Activated naive CD8-positive, alpha-beta T cell treated with anti-CD3 and anti-CD28 coated beads, Interleukin-2, amount 10 ng/mL, durations not matched to agents 7 days and 5 days (primary cell): ENCODE results near the gene WBP2NL. TPM values are rescaled to one million over a fixed set of nuclear protein-coding genes. Genes with fewer than 3 reads are reported as not detected.

ENCODE experiments used
- ATAC-seq: fragments of 150-1000 bp; cut with Tn5 transposase; one replicate; pipeline ENCODE4 v1.10.0; 2021; ENCODE audit warnings: low read depth, moderate library complexity
- POLR2A ChIA-PET: fragments of 350-600 bp; sonication (Branson Sonifier 250); formaldehyde crosslinking; loops from one replicate; lab custom pipeline; 2021; ENCODE audit warnings: antibody characterized with exemption; lab: Charles Lee
- DNase-seq: peaks from one replicate; pipeline ENCODE4 v3.0.0; 2021
- H3K27ac Mint-ChIP-seq: one replicate; pipeline ENCODE4 v1.8.0; 2022; ENCODE audit warnings: mild to moderate bottlenecking, mixed read lengths
- H3K27me3 Mint-ChIP-seq: one replicate; pipeline ENCODE4 v1.8.0; 2022; ENCODE audit warnings: mild to moderate bottlenecking, moderate library complexity, mixed read lengths
- H3K36me3 Mint-ChIP-seq: one replicate; pipeline ENCODE4 v1.8.0; 2021; ENCODE audit warnings: mild to moderate bottlenecking, mixed read lengths
- H3K4me1 Mint-ChIP-seq: one replicate; pipeline ENCODE4 v1.8.0; 2021; ENCODE audit warnings: mixed read lengths
- H3K4me3 Mint-ChIP-seq: one replicate; pipeline ENCODE4 v1.8.0; 2022; ENCODE audit warnings: mild to moderate bottlenecking, moderate library complexity, mixed read lengths
- H3K9me3 Mint-ChIP-seq: one replicate; pipeline ENCODE4 v1.8.0; 2021; ENCODE audit warnings: mixed read lengths
- total RNA-seq, 2 experiments: library from RNA; stranded (reverse); gene quantifications; one replicate each; pipeline ENCODE4 v1.2.3, GENCODE V29; 2021

WBP2NL gene
- total RNA-seq, 2 experiments from 2014 or later: 2.4 to 2.6 TPM

GRCh38 chr22:42022162-42022847 lies 23.7 kb downstream of the WBP2NL start:
- DNase-seq (no peak), ATAC-seq (peak; percentile 75)
- Mint-ChIP-seq H3K36me3 (peaks cover 3% of the 10 kb centered on the region), H3K27me3 (peaks cover 10% of the 10 kb centered on the region), H3K9me3 (peaks cover 2% of the 10 kb centered on the region), H3K27ac (peak overlapping the region; percentile 60), H3K4me1 (peaks cover 11% of the 10 kb centered on the region), H3K4me3 (no peak overlapping the region)
- POLR2A ChIA-PET: interaction anchor here (1.3 kb wide), 1 partner anchor 222 kb away, joined by 3 read pairs; the partner anchor contains the start of gene CCDC134

GRCh38 chr22:42025421-42025820 lies 26.8 kb downstream of the WBP2NL start:
- peaks cover 11% of the 10 kb centered on the region for H3K4me1 Mint-ChIP-seq
- POLR2A ChIA-PET: interaction anchor here (0.6 kb wide), 1 partner anchor 459 kb away, joined by 3 read pairs; no protein-coding TSS in a partner anchor
- H3K9me3 Mint-ChIP-seq: peaks cover 2% of the 10 kb centered on the region
- peaks cover 3% of the 10 kb centered on the region for H3K36me3 Mint-ChIP-seq
- H3K4me3 Mint-ChIP-seq: no peak overlapping the region
- DNase-seq (no peak), ATAC-seq (no peak)
- H3K27ac Mint-ChIP-seq: no peak overlapping the region
- no peaks in the 10 kb centered on the region for H3K27me3 Mint-ChIP-seq

GRCh38 chr22:42026705-42027104 lies 28.1 kb downstream of the WBP2NL start:
- DNase-seq (no peak), ATAC-seq (no peak)
- Mint-ChIP-seq H3K36me3 (peaks cover 3% of the 10 kb centered on the region), H3K9me3 (peaks cover 2% of the 10 kb centered on the region), H3K27ac (no peak overlapping the region), H3K27me3 (no peaks in the 10 kb centered on the region), H3K4me3 (no peak overlapping the region), H3K4me1 (peaks cover 21% of the 10 kb centered on the region)
- POLR2A ChIA-PET: no interaction called here

GRCh38 chr22:42033263-42034181 lies 34.9 kb downstream of the WBP2NL start:
- H3K27me3 Mint-ChIP-seq: peaks cover 2% of the 10 kb centered on the region
- DNase-seq (no peak), ATAC-seq (no peak)
- POLR2A ChIA-PET: no interaction called here
- H3K36me3 Mint-ChIP-seq: peaks cover 11% of the 10 kb centered on the region
- H3K4me1 Mint-ChIP-seq: peaks cover 11% of the 10 kb centered on the region
- peaks cover 14% of the 10 kb centered on the region for H3K9me3 Mint-ChIP-seq
- H3K27ac Mint-ChIP-seq: no peak overlapping the region
- no peak overlapping the region for H3K4me3 Mint-ChIP-seq

GRCh38 chr22:42035256-42035655 lies 36.7 kb downstream of the WBP2NL start:
- Mint-ChIP-seq H3K4me1 (peaks cover 11% of the 10 kb centered on the region), H3K27ac (no peak overlapping the region), H3K36me3 (peaks cover 11% of the 10 kb centered on the region), H3K9me3 (peaks cover 14% of the 10 kb centered on the region), H3K27me3 (peaks cover 2% of the 10 kb centered on the region), H3K4me3 (no peak overlapping the region)
- DNase-seq: no peak
- no peak for ATAC-seq
- POLR2A ChIA-PET: no interaction called here

GRCh38 chr22:42039271-42039670 lies 40.7 kb downstream of the WBP2NL start:
- H3K27me3 Mint-ChIP-seq: peaks cover 2% of the 10 kb centered on the region
- POLR2A ChIA-PET: no interaction called here
- DNase-seq (no peak), ATAC-seq (no peak)
- H3K4me1 Mint-ChIP-seq: no peaks in the 10 kb centered on the region
- no peak overlapping the region for H3K4me3 Mint-ChIP-seq
- peaks cover 13% of the 10 kb centered on the region for H3K36me3 Mint-ChIP-seq
- peaks cover 22% of the 10 kb centered on the region for H3K9me3 Mint-ChIP-seq
- no peak overlapping the region for H3K27ac Mint-ChIP-seq

GRCh38 chr22:42041784-42042183 lies 43.2 kb downstream of the WBP2NL start:
- ATAC-seq: no peak
- DNase-seq: no peak
- Mint-ChIP-seq H3K4me1 (no peaks in the 10 kb centered on the region), H3K4me3 (no peak overlapping the region), H3K27me3 (peaks cover 7% of the 10 kb centered on the region), H3K36me3 (peaks cover 11% of the 10 kb centered on the region), H3K27ac (no peak overlapping the region), H3K9me3 (peaks cover 16% of the 10 kb centered on the region)
- POLR2A ChIA-PET: interaction anchor here (1.6 kb wide), 1 partner anchor 43 kb away, joined by 5 read pairs; the partner anchor contains the start of gene WBP2NL

GRCh38 chr22:42050641-42051180 lies 52.1 kb downstream of the WBP2NL start:
- DNase-seq (no peak), ATAC-seq (no peak)
- Mint-ChIP-seq H3K36me3 (no peaks in the 10 kb centered on the region), H3K4me1 (no peaks in the 10 kb centered on the region), H3K27me3 (peaks cover 6% of the 10 kb centered on the region), H3K9me3 (no peaks in the 10 kb centered on the region), H3K4me3 (no peak overlapping the region), H3K27ac (no peak overlapping the region)
- POLR2A ChIA-PET: no interaction called here

GRCh38 chr22:42052765-42053164 lies 54.2 kb downstream of the WBP2NL start:
- Mint-ChIP-seq H3K4me1 (no peaks in the 10 kb centered on the region), H3K27me3 (no peaks in the 10 kb centered on the region), H3K36me3 (peaks cover 8% of the 10 kb centered on the region), H3K4me3 (no peak overlapping the region), H3K9me3 (peaks cover 11% of the 10 kb centered on the region), H3K27ac (no peak overlapping the region)
- no peak for DNase-seq
- POLR2A ChIA-PET: no interaction called here
- ATAC-seq: no peak

- ATAC-seq: no peak
- no peaks in the 10 kb centered on the region for H3K27me3 Mint-ChIP-seq
- POLR2A ChIA-PET: no interaction called here
- H3K4me3 Mint-ChIP-seq: no peak overlapping the region
- H3K9me3 Mint-ChIP-seq: peaks cover 17% of the 10 kb centered on the region
- no peak overlapping the region for H3K27ac Mint-ChIP-seq
- H3K4me1 Mint-ChIP-seq: no peaks in the 10 kb centered on the region
- peaks cover 35% of the 10 kb centered on the region for H3K36me3 Mint-ChIP-seq
- no peak for DNase-seq
Measured at GRCh38 chr22:42056757-42057511, 58.3 kb downstream of the WBP2NL start.

- Mint-ChIP-seq H3K27ac (no peak overlapping the region), H3K36me3 (peaks cover 50% of the 10 kb centered on the region), H3K4me1 (no peaks in the 10 kb centered on the region), H3K9me3 (peaks cover 17% of the 10 kb centered on the region), H3K27me3 (no peaks in the 10 kb centered on the region), H3K4me3 (no peak overlapping the region)
- ATAC-seq: no peak
- POLR2A ChIA-PET: interaction anchor here (0.6 kb wide), 1 partner anchor 410 kb away, joined by 3 read pairs; no protein-coding TSS in a partner anchor
- DNase-seq: no peak
Measured at GRCh38 chr22:42060489-42060888, 61.9 kb downstream of the WBP2NL start.

GRCh38 chr22:42061041-42061440 lies 62.5 kb downstream of the WBP2NL start:
- Mint-ChIP-seq H3K9me3 (peaks cover 17% of the 10 kb centered on the region), H3K36me3 (peaks cover 52% of the 10 kb centered on the region), H3K4me1 (no peaks in the 10 kb centered on the region), H3K27me3 (no peaks in the 10 kb centered on the region), H3K27ac (no peak overlapping the region), H3K4me3 (no peak overlapping the region)
- POLR2A ChIA-PET: interaction anchor here (0.6 to 0.7 kb wide), 2 partner anchors 409 to 967 kb away, joined by 3 read pairs; no protein-coding TSS in a partner anchor
- ATAC-seq (no peak), DNase-seq (no peak)
